Thyroid gland (tissue), 4 donors: ENCODE measurements around the gene PIK3CD. TPM values are rescaled to one million over a fixed set of nuclear protein-coding genes. Genes with fewer than 3 reads are reported as not detected.

Experiments
- DNase-seq, 2 donors: peaks; one replicate each; pipeline ENCODE4 v3.0.0-alpha.2; 2019
- H3K27ac ChIP-seq, 3 donors: fragments of 200-600 bp; sonication (generic); 1 replicate in 2 of 3; 2 replicates in 1 of 3; pipeline ENCODE4 v1.5.1; 2016 to 2019; ENCODE audit warnings: mild to moderate bottlenecking in 1 of 3, moderate library complexity in 1 of 3
- H3K27me3 ChIP-seq: fragments of 200-600 bp; sonication (generic); one replicate; pipeline ENCODE4 v1.5.1; 2019
- H3K36me3 ChIP-seq, 2 donors: fragments of 200-600 bp; sonication (generic); one replicate each; pipeline ENCODE4 v1.5.1; 2016 to 2019
- H3K4me1 ChIP-seq, 2 donors: fragments of 200-600 bp; sonication (generic); one replicate each; pipeline ENCODE4 v1.5.1; 2017 to 2019
- H3K4me3 ChIP-seq, 3 donors: fragments of 200-600 bp; sonication (generic); replicated peaks in 1 of 3; 1 replicate in 2 of 3; 2 replicates in 1 of 3; pipeline ENCODE4 v1.5.1; 2016; ENCODE audit warnings: mild to moderate bottlenecking in 1 of 3
- H3K9me3 ChIP-seq: fragments of 200-600 bp; sonication (generic); one replicate; pipeline ENCODE4 v1.5.1; 2017
- CTCF ChIP-seq, 6 experiments: fragments of 200-600 bp in 3 of 6; fragments of 450-650 bp in 3 of 6; sonication (generic) in 3 of 6; IDR thresholded peaks; one replicate each; pipeline ENCODE4 v1.5.1; 2016 to 2019; ENCODE audit warnings: antibody characterized with exemption in 6 of 6, mild to moderate bottlenecking in 2 of 6, inconsistent platforms in 1 of 6, moderate library complexity in 1 of 6
- POLR2A ChIP-seq, 2 donors: fragments of 450-650 bp; IDR thresholded peaks; one replicate each; pipeline ENCODE4 v1.6.1; 2017; ENCODE audit warnings: antibody characterized with exemption in 2 of 2, mild to moderate bottlenecking in 2 of 2, moderate library complexity in 1 of 2
- WGBS, 2 donors: methylation state at CpG; one replicate each; pipeline ENCODE4 v1.1.5; 2017; 5-methylcytosine and 5-hydroxymethylcytosine counted together
- intact Hi-C: fragments of 100-400 bp; cut with DNase I; formaldehyde crosslinking; loops from one replicate; pipeline ENCODE4 v1.15.1; 2023
- total RNA-seq, 4 donors: library from RNA; depleted of rRNA; stranded (reverse); fragments of >200 nt; gene quantifications; one replicate each; pipeline ENCODE4 v1.2.3, GENCODE V29; 2016

Gene PIK3CD
- total RNA-seq, 4 donors from 2014 or later: 5.9 to 9.5 (median 7.7) TPM

GRCh38 chr1:9603766-9604753 is 47.5 kb upstream of the PIK3CD start:
- WGBS, 2 donors: 91 to 94% methylated on average over 40 of the region's 42 CpGs

GRCh38 chr1:9604836-9605235 is 46.7 kb upstream of the PIK3CD start:
- intact Hi-C loops: no loop called here
- WGBS, 2 donors: 93 to 94% methylated on average over 15 of the region's 15 CpGs
- Histone ChIP-seq H3K36me3 (peaks cover 21 to 31% of the 10 kb centered on the region in 2 donors), H3K4me3 (no peak overlapping the region), H3K9me3 (no peaks in the 10 kb centered on the region), H3K27ac (no peak overlapping the region), H3K4me1 (no peaks in the 10 kb centered on the region), H3K27me3 (no peaks in the 10 kb centered on the region)
- no peak for DNase-seq
- TF ChIP-seq CTCF (IDR thresholded peaks at IDR 0.05) (no peak), POLR2A (IDR thresholded peaks at IDR 0.05) (no peak)

More at GRCh38 chr1:9603766-9604753, 47.5 kb upstream of the PIK3CD start:
- no peaks in the 10 kb centered on the region for H3K4me1 ChIP-seq
- no peaks in the 10 kb centered on the region for H3K27me3 ChIP-seq
- peaks cover 21 to 31% of the 10 kb centered on the region in 2 donors for H3K36me3 ChIP-seq
- no peak overlapping the region for H3K27ac ChIP-seq
- no peaks in the 10 kb centered on the region for H3K9me3 ChIP-seq
- no peak overlapping the region for H3K4me3 ChIP-seq
- TF ChIP-seq CTCF (IDR thresholded peaks at IDR 0.05) (no peak), POLR2A (IDR thresholded peaks at IDR 0.05) (no peak)
- intact Hi-C loops: no loop called here
- no peak for DNase-seq

GRCh38 chr1:9605946-9606455 is 45.5 kb upstream of the PIK3CD start:
- no peaks in the 10 kb centered on the region for H3K4me1 ChIP-seq
- intact Hi-C loops: no loop called here
- no peaks in the 10 kb centered on the region for H3K27me3 ChIP-seq
- no peak for TF ChIP-seq CTCF (IDR thresholded peaks at IDR 0.05)
- TF ChIP-seq POLR2A (IDR thresholded peaks at IDR 0.05): no peak
- 97 to 98% methylated on average over 11 to 14 of the region's 14 CpGs for WGBS, 2 donors
- H3K27ac ChIP-seq: no peak overlapping the region
- no peak overlapping the region for H3K4me3 ChIP-seq
- no peaks in the 10 kb centered on the region for H3K9me3 ChIP-seq
- H3K36me3 ChIP-seq: peaks cover 21% of the 10 kb centered on the region in 2 donors
- no peak for DNase-seq

GRCh38 chr1:9606458-9606857 is 45.1 kb upstream of the PIK3CD start:
- WGBS, 2 donors: 93 to 97% methylated on average over 21 of the region's 21 CpGs
- Histone ChIP-seq H3K9me3 (no peaks in the 10 kb centered on the region), H3K27ac (no peak overlapping the region), H3K36me3 (peaks cover 17% of the 10 kb centered on the region in 2 donors), H3K4me3 (no peak overlapping the region), H3K27me3 (no peaks in the 10 kb centered on the region), H3K4me1 (no peaks in the 10 kb centered on the region)
- intact Hi-C loops: no loop called here
- no peak for TF ChIP-seq CTCF (IDR thresholded peaks at IDR 0.05)
- no peak for TF ChIP-seq POLR2A (IDR thresholded peaks at IDR 0.05)
- no peak for DNase-seq

GRCh38 chr1:9606948-9607347 is 44.6 kb upstream of the PIK3CD start:
- 90 to 92% methylated on average over 10 of the region's 10 CpGs for WGBS, 2 donors
- no peak overlapping the region for H3K4me3 ChIP-seq
- no peaks in the 10 kb centered on the region for H3K27me3 ChIP-seq
- TF ChIP-seq POLR2A (IDR thresholded peaks at IDR 0.05) (no peak), CTCF (IDR thresholded peaks at IDR 0.05) (no peak)
- peaks cover 12 to 13% of the 10 kb centered on the region in 2 donors for H3K36me3 ChIP-seq
- H3K4me1 ChIP-seq: no peaks in the 10 kb centered on the region
- H3K27ac ChIP-seq: no peak overlapping the region
- no peaks in the 10 kb centered on the region for H3K9me3 ChIP-seq
- no peak for DNase-seq
- intact Hi-C loops: no loop called here
